ENCODE data around the gene RHAG. TPM values are rescaled to one million over a fixed set of nuclear protein-coding genes. Genes with fewer than 3 reads are reported as not detected.

RHAG gene
- total RNA-seq, 3 donors from 2014 or later, result 0.22 to 0.32 TPM; not detected in 1

- Mint-ChIP-seq H3K36me3 (ENCODE audit: insufficient read depth) (no peaks in the 10 kb centered on the region), H3K4me3 (no peak overlapping the region), H3K27me3 (ENCODE audit: low read depth) (peaks cover 15% of the 10 kb centered on the region), H3K4me1 (ENCODE audit: low read depth) (no peaks in the 10 kb centered on the region), H3K9me3 (no peaks in the 10 kb centered on the region)
- no peak for DNase-seq
- ATAC-seq, result no peak
These were observed 72.1 kb downstream of the RHAG start for GRCh38 chr6:49564552-49564951.

DNA sequence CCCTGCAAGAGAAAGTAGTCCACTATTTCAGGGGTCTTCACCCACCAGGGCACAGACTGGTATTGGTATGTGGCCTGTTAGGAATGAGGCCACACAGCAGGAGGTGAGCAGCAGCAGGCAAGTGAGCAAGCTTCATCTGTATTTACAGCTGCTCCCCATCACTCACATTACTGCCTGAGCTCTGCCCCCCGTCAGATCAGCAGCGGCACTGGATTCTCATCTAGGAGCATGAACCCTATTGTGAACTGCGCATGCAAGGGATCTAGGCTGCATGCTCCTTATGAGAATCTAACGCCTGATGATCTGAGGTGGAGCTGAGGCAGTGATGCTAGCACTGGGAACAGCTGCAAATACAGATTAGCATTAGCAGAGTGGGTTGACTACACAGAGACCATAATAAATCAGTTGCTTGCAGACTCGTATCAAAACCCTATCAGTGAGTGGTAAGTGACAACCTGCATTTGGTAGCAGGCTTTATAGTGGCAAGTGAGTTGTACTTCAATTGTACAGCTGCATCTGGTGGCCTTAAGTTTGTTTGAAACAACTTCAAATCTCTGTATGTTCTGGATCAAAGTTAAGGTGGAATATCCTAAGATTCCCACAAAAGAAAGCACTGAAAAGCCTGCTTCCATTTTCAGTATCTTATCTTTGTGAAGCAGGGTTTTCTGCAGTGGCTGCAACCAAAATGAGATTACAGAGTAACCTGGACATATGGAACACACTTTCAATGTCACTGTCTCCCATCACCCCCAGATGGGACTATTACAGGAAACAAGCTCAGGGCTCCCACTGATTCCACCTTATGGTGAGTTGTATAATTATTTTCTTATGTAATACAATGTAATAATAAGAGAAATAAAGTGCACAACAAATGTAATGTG, 73.4 kb downstream of the RHAG start:
- H3K27me3 Mint-ChIP-seq (ENCODE audit: low read depth), result peaks cover 15% of the 10 kb centered on the region
- H3K9me3 Mint-ChIP-seq, result no peaks in the 10 kb centered on the region
- no peak for ATAC-seq
- H3K4me1 Mint-ChIP-seq (ENCODE audit: low read depth), result no peaks in the 10 kb centered on the region
- H3K36me3 Mint-ChIP-seq (ENCODE audit: insufficient read depth), result no peaks in the 10 kb centered on the region
- no peak for DNase-seq
- no peak overlapping the region for H3K4me3 Mint-ChIP-seq

DNA sequence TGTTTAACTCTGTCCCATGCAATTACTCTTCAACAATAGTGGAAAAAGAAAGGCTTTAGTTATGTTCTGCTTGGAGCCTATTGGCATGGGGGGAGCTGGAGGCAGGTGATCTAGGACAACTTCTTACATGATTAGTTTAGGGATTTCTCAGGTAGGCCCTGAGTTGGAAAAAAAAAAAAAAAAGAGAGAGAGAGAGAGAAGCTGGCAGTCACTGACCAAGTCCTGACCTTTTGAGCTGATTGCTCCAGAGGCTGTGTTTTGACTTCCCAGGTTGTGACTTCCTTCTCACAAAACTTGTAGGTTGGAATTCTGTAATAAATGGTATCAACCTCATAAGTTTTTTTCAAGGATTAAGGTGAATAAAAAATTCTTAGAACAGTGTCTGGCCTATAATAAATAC, 78.4 kb downstream of the RHAG start:
- Mint-ChIP-seq H3K27me3 (ENCODE audit: low read depth) (peaks cover 15% of the 10 kb centered on the region), H3K36me3 (ENCODE audit: insufficient read depth) (no peaks in the 10 kb centered on the region), H3K4me1 (ENCODE audit: low read depth) (no peaks in the 10 kb centered on the region), H3K4me3 (no peak overlapping the region), H3K9me3 (no peaks in the 10 kb centered on the region)
- DNase-seq (no peak), ATAC-seq (no peak)

DNA sequence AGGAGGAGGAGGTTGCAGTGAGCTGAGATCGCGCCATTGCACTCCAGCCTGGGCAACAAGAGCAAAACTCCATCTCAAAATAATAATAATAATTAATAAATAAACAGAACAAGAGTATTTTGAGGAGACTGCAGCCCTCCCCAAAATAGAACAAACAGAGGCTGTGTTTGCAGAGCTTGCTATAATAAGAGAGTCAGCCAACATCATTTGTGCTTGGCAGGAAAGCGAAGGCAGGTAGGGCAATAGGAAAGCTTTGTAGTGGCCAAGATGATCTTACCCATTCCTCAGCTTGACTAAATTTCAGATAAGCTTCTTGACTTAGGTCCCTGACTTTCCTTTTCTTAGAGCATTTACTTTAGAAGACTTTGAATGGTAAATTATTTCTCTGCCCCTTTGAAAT, 79.5 kb downstream of the RHAG start:
- H3K9me3 Mint-ChIP-seq, result no peaks in the 10 kb centered on the region
- H3K4me1 Mint-ChIP-seq (ENCODE audit: low read depth), result no peaks in the 10 kb centered on the region
- no peaks in the 10 kb centered on the region for H3K36me3 Mint-ChIP-seq (ENCODE audit: insufficient read depth)
- no peak overlapping the region for H3K4me3 Mint-ChIP-seq
- H3K27me3 Mint-ChIP-seq (ENCODE audit: low read depth), result peaks cover 17% of the 10 kb centered on the region
- ATAC-seq (no peak), DNase-seq (no peak)

- Mint-ChIP-seq H3K27me3 (ENCODE audit: low read depth) (peaks cover 18% of the 10 kb centered on the region), H3K4me1 (ENCODE audit: low read depth) (peaks cover 5% of the 10 kb centered on the region), H3K36me3 (ENCODE audit: insufficient read depth) (no peaks in the 10 kb centered on the region), H3K4me3 (no peak overlapping the region), H3K9me3 (no peaks in the 10 kb centered on the region)
- DNase-seq (no peak), ATAC-seq (peak; percentile 52 to 59)
These were observed 80.2 kb downstream of the RHAG start for GRCh38 chr6:49556429-49556837.

DNA sequence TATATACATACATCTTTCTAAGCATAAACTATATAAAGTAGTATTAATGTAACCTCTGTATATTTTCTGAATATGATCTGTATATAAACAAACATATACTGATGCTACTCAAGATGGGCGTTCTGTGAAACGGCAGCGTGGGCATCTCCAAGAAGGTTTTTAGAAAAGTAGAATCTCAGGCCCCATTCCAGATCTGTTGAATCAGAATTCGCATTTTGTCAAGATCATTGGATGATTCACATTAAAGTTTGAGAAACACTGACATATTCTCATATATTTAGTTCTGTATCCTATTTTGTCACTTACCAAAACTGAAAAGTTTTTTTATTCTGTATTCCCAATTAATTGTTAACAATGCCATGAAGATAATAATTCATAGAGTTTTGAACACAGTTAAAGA, 80.7 kb downstream of the RHAG start:
- Mint-ChIP-seq H3K27me3 (ENCODE audit: low read depth) (peaks cover 22% of the 10 kb centered on the region), H3K36me3 (ENCODE audit: insufficient read depth) (no peaks in the 10 kb centered on the region), H3K4me1 (ENCODE audit: low read depth) (peaks cover 10% of the 10 kb centered on the region), H3K4me3 (no peak overlapping the region), H3K9me3 (no peaks in the 10 kb centered on the region)
- DNase-seq (no peak), ATAC-seq (no peak)

Other genes starting within 250 kb of the RHAG start
- 10 to 100 TPM in 1 of 3 donors, 1 to 10 TPM in 2; 6.7 to 11.3 (median 7.8) TPM for gene MMUT, start 173.6 kb downstream of the RHAG start, total RNA-seq
- 10 to 100 TPM; 10.2 to 14.8 (median 12.4) TPM for gene CENPQ, start 173.5 kb downstream of the RHAG start, total RNA-seq
- gene GLYATL3, start 136.9 kb downstream of the RHAG start, total RNA-seq, result not detected
- gene C6orf141, start 86.2 kb downstream of the RHAG start, total RNA-seq, result under 1 TPM in 1 of 3 donors, not detected in 2; 0.25 TPM
- not detected for gene CRISP2, start 76.7 kb upstream of the RHAG start, total RNA-seq
- gene CRISP3, start 107.5 kb upstream of the RHAG start, total RNA-seq, result not detected
- not detected for gene PGK2, start 150.4 kb upstream of the RHAG start, total RNA-seq
- gene CRISP1, start 229.7 kb upstream of the RHAG start, total RNA-seq, result not detected

Measured in activated T-cell treated with anti-CD3 and anti-CD28 coated beads, Interleukin-2, amount 50 U/mL, for 4 hours (primary cell).